Endodermal cell (in vitro differentiated cells): Measurements from ENCODE around the gene DNAJB9. TPM values are rescaled to one million over a fixed set of nuclear protein-coding genes. Genes with fewer than 3 reads are reported as not detected.
"Not testable (repeated sequence)": the region's sequence is repeated elsewhere in the genome, so short reads cannot be mapped to it uniquely, and the experiment has no call there.

ENCODE experiments used
- DNase-seq: peaks from one replicate; pipeline ENCODE4 v3.0.0-alpha.2; 2017
- H3K27ac ChIP-seq: 2 replicates; pipeline ENCODE4 v1.5.1; 2013; ENCODE audit warnings: mild to moderate bottlenecking, low read depth, low read length, moderate library complexity
- H3K27me3 ChIP-seq: 2 replicates; pipeline ENCODE4 v1.6.1; 2013; ENCODE audit warnings: mild to moderate bottlenecking, low read length, moderate library complexity; ENCODE audit not compliant: insufficient read depth, control insufficient read depth, poor library complexity, severe bottlenecking
- H3K36me3 ChIP-seq: 2 replicates; pipeline ENCODE4 v1.7.0; 2013; ENCODE audit warnings: mild to moderate bottlenecking, low read length, moderate library complexity; ENCODE audit not compliant: control insufficient read depth, insufficient read depth
- H3K4me1 ChIP-seq: one replicate; pipeline ENCODE4 v1.7.0; 2013; ENCODE audit warnings: low read length; ENCODE audit not compliant: control insufficient read depth, insufficient read depth
- H3K4me3 ChIP-seq: 2 replicates; pipeline ENCODE4 v1.5.1; 2013; ENCODE audit warnings: mild to moderate bottlenecking, low read length, moderate library complexity
- H3K9ac ChIP-seq: 2 replicates; pipeline ENCODE4 v1.6.1; 2013; ENCODE audit warnings: mild to moderate bottlenecking, low read length, moderate library complexity; ENCODE audit not compliant: poor library complexity, severe bottlenecking; ENCODE audit errors: extremely low read depth
- H3K9me3 ChIP-seq: 2 replicates; pipeline ENCODE4 v1.6.1; 2013; ENCODE audit warnings: mild to moderate bottlenecking, low read length, moderate library complexity; ENCODE audit not compliant: control insufficient read depth
- H3K27ac Mint-ChIP-seq: 2 replicates; pipeline ENCODE4 v1.8.0; 2020; ENCODE audit warnings: mixed read lengths
- H3K27me3 Mint-ChIP-seq: 2 replicates; pipeline ENCODE4 v1.8.0; 2021; ENCODE audit warnings: mild to moderate bottlenecking, mixed read lengths; ENCODE audit not compliant: insufficient read depth
- H3K36me3 Mint-ChIP-seq: 2 replicates; pipeline ENCODE4 v1.8.0; 2020; ENCODE audit warnings: low read depth, mixed read lengths
- H3K4me1 Mint-ChIP-seq: 2 replicates; pipeline ENCODE4 v1.8.0; 2020; ENCODE audit warnings: mixed read lengths
- H3K4me3 Mint-ChIP-seq: 2 replicates; pipeline ENCODE4 v1.8.0; 2020; ENCODE audit warnings: mild to moderate bottlenecking, moderate library complexity, mixed read lengths
- H3K9me3 Mint-ChIP-seq: 2 replicates; pipeline ENCODE4 v1.8.0; 2020; ENCODE audit warnings: mild to moderate bottlenecking, mixed read lengths
- CTCF ChIP-seq: fragments of 200-600 bp; sonication (generic); conservative IDR thresholded peaks from 2 replicates; pipeline ENCODE4 v1.5.0; 2021; ENCODE audit warnings: antibody characterized with exemption, mild to moderate bottlenecking
- WGBS, 2 experiments: methylation state at CpG; one replicate each; pipeline versions ENCODE4 v1.1.5 to v1.1.7; 2013; ENCODE audit warnings: missing lambda C conversion rate in 2 of 2, mixed read lengths in 1 of 2; ENCODE audit not compliant: insufficient coverage in 1 of 2, insufficient read length in 1 of 2; 5-methylcytosine and 5-hydroxymethylcytosine counted together
- total RNA-seq, 2 donors: library from RNA; stranded (reverse); fragmentation: NEBNext Ultra II Directional in 1 of 2; extraction: Animal tissue kit (Norgen Biotek cat#: 25700) in 1 of 2; gene quantifications; 2 replicates in 1 of 2; 3 replicates in 1 of 2; pipeline ENCODE4 v1.2.1, GENCODE V29; 2021

DNAJB9 gene
- total RNA-seq, 2 donors from 2014 or later: 14.4 to 16.6 TPM

- no peaks in the 10 kb centered on the region for H3K36me3 Mint-ChIP-seq
- H3K9me3 Mint-ChIP-seq: no peaks in the 10 kb centered on the region
- 48 to 50% methylated on average over 1 to 2 of the region's 2 CpGs for WGBS, 2 experiments
- Histone ChIP-seq H3K36me3 (no peaks in the 10 kb centered on the region), H3K9ac (no peak overlapping the region), H3K4me3 (no peak overlapping the region), H3K27me3 (no peaks in the 10 kb centered on the region), H3K27ac (no peak overlapping the region), H3K4me1 (no peaks in the 10 kb centered on the region), H3K9me3 (no peaks in the 10 kb centered on the region)
- TF ChIP-seq CTCF: no peak
- H3K27me3 Mint-ChIP-seq: no peaks in the 10 kb centered on the region
- H3K4me3 Mint-ChIP-seq: no peak overlapping the region
- no peak for DNase-seq
- peaks cover 7% of the 10 kb centered on the region for H3K4me1 Mint-ChIP-seq
- no peak overlapping the region for H3K27ac Mint-ChIP-seq
Measured at GRCh38 chr7:108541478-108541877, 28.2 kb upstream of the DNAJB9 start.

DNA sequence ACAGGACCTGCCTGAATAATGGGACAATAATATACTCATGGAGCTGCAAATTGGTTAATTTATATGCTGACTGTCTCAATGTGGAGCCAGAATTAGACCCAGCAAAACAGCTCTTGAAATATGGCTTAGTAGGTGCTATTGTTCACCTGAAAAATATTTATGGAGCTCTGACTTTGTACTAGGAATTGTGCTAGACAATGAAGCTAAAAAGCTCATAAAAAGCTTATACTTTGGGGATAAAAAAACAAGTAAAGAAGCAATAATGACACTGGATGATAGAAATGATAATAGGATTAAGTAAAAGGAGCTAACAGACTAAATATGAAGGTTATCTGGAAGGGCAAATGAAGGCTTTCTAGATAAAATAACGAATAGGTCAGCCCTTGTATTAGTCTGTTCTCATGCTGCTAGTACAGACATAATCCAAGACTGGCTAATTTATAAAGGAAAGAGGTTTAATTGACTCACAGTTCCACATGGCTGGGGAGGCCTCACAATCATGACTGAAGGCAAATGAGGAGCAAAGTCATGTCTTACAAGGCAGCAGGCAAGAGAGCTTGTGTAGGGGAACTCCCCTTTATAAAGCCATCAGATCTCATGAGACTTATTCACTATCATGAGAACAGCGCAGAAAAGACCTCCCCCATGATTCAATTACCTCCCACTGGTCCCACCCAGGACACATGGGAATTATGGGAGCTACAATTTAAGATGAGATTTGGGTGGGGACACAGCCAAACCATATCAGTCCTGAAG, 21.4 kb upstream of the DNAJB9 start:
- not testable (repeated sequence) for H3K27ac Mint-ChIP-seq, DNase-seq, H3K4me1 Mint-ChIP-seq, H3K4me3 Mint-ChIP-seq, H3K4me3 ChIP-seq, H3K9me3 Mint-ChIP-seq, H3K27ac ChIP-seq, H3K27me3 ChIP-seq, H3K27me3 Mint-ChIP-seq, H3K4me1 ChIP-seq, H3K36me3 Mint-ChIP-seq, H3K9me3 ChIP-seq, H3K36me3 ChIP-seq, H3K9ac ChIP-seq
- WGBS, 2 experiments: 93 to 100% methylated on average over 1 to 2 of the region's 2 CpGs

GRCh38 chr7:108556665-108557064, 13.0 kb upstream of the DNAJB9 start:
- Mint-ChIP-seq H3K9me3 (peaks cover 31% of the 10 kb centered on the region), H3K36me3 (peaks cover 19% of the 10 kb centered on the region)
- not testable (repeated sequence) for H3K4me1 Mint-ChIP-seq, H3K27ac Mint-ChIP-seq, H3K27me3 Mint-ChIP-seq, H3K36me3 ChIP-seq, H3K4me1 ChIP-seq, H3K27me3 ChIP-seq, H3K4me3 Mint-ChIP-seq, DNase-seq, H3K4me3 ChIP-seq, H3K27ac ChIP-seq, H3K9ac ChIP-seq
- H3K9me3 ChIP-seq: peaks cover 28% of the 10 kb centered on the region

GRCh38 chr7:108557191-108557590, 12.5 kb upstream of the DNAJB9 start:
- no peak overlapping the region for H3K27ac ChIP-seq
- H3K27me3 ChIP-seq: no peaks in the 10 kb centered on the region
- 87 to 93% methylated on average over 3 of the region's 3 CpGs for WGBS, 2 experiments
- no peak overlapping the region for H3K4me3 ChIP-seq
- Mint-ChIP-seq H3K4me1 (no peaks in the 10 kb centered on the region), H3K4me3 (no peak overlapping the region), H3K27me3 (no peaks in the 10 kb centered on the region), H3K27ac (no peak overlapping the region), H3K9me3 (peaks cover 31% of the 10 kb centered on the region), H3K36me3 (peaks cover 19% of the 10 kb centered on the region)
- H3K4me1 ChIP-seq: no peaks in the 10 kb centered on the region
- no peak for DNase-seq
- peaks cover 2% of the 10 kb centered on the region for H3K36me3 ChIP-seq
- H3K9ac ChIP-seq: no peak overlapping the region
- peaks cover 28% of the 10 kb centered on the region for H3K9me3 ChIP-seq
- TF ChIP-seq CTCF: no peak
